ENCODE results near the gene GPNMB. TPM values are rescaled to one million over a fixed set of nuclear protein-coding genes. Genes with fewer than 3 reads are reported as not detected.
"Not testable (repeated sequence)": the region's sequence is repeated elsewhere in the genome, so short reads cannot be mapped to it uniquely, and the experiment has no call there.

Gene GPNMB
- total RNA-seq, 1 experiment from 2014 or later = 1.2 TPM

- Histone ChIP-seq H3K18ac (ENCODE audit: insufficient read length, low read depth, low read length) (no peak overlapping the region), H3K56ac (ENCODE audit: insufficient read length, low read depth, low read length) (no peak overlapping the region), H3K9me3 (ENCODE audit: control insufficient read depth, low read depth, low read length) (no peaks in the 10 kb centered on the region), H3K79me1 (ENCODE audit: insufficient read depth, low read depth, low read length, poor library complexity, severe bottlenecking) (peaks cover 5% of the 10 kb centered on the region), H4K5ac (ENCODE audit: insufficient read length, low read depth, low read length) (no peak overlapping the region), H2BK12ac (ENCODE audit: insufficient read length, low read depth, low read length) (no peak overlapping the region), H3T11ph (ENCODE audit: low read length) (no peak overlapping the region), H3K27me3 (ENCODE audit: insufficient read depth, low read length) (no peaks in the 10 kb centered on the region), H2BK5ac (ENCODE audit: insufficient read length, low read length) (no peak overlapping the region), H3K4ac (ENCODE audit: low read depth, low read length) (no peak overlapping the region), H3K4me2 (ENCODE audit: insufficient read depth, insufficient read length, low read length) (no peak overlapping the region), H3K14ac (ENCODE audit: insufficient read depth, low read length) (no peak overlapping the region), H3K27ac (ENCODE audit: insufficient read length, low read depth, low read length) (no peak overlapping the region), H3K4me1 (ENCODE audit: insufficient read depth, low read length) (no peaks in the 10 kb centered on the region), H2BK20ac (ENCODE audit: low read depth, low read length, poor library complexity, severe bottlenecking) (no peak overlapping the region), H3K23me2 (ENCODE audit: insufficient read length, low read depth, low read length, poor library complexity, severe bottlenecking) (no peaks in the 10 kb centered on the region), H3K9ac (ENCODE audit: extremely low read depth, insufficient read length, low read length) (no peak overlapping the region), H2AFZ (ENCODE audit: low read length) (no peak overlapping the region), H4K8ac (replicated peaks; ENCODE audit: insufficient read length, low read depth, low read length) (no peak overlapping the region), H2AK5ac (ENCODE audit: insufficient read length, low read length) (no peak overlapping the region), H3K23ac (ENCODE audit: insufficient read length, low read depth, low read length) (no peak overlapping the region), H3K79me2 (ENCODE audit: insufficient read depth, low read length) (no peaks in the 10 kb centered on the region; the same call in 1 of the 2 replicates), H4K91ac (ENCODE audit: insufficient read length, low read depth, low read length) (no peak overlapping the region), H2BK120ac (ENCODE audit: low read depth, low read length, poor library complexity, severe bottlenecking) (no peak overlapping the region), H2BK15ac (ENCODE audit: low read depth, low read length) (no peak overlapping the region), H4K20me1 (ENCODE audit: control insufficient read depth, insufficient read depth, insufficient read length) (no peaks in the 10 kb centered on the region)
- no peak for TF ChIP-seq CTCF (conservative IDR thresholded peaks at IDR 0.05)
- no peaks in the 10 kb centered on the region for H3K4me1 Mint-ChIP-seq
- H3K4me3 Mint-ChIP-seq = no peak overlapping the region
- peaks cover 49 to 91% (median 84%) of the 10 kb centered on the region in 3 experiments; a peak in 6 of 7 replicates for H3K36me3 Mint-ChIP-seq (ENCODE audit: insufficient read depth in 1 of 3, low read depth in 3 of 3)
- no peak for DNase-seq
- H3K27ac Mint-ChIP-seq = peak overlapping the region in 1 of 3 experiments; percentile 62; a peak in 2 of 7 replicates
- H3K9me3 Mint-ChIP-seq = peaks cover 2 to 3% of the 10 kb centered on the region in 2 experiments; a peak in 1 of 5 replicates
- no peaks in the 10 kb centered on the region for H3K27me3 Mint-ChIP-seq (ENCODE audit: low read depth)
- no CpG with 5 or more reads among the region's 6 CpGs for WGBS (ENCODE audit: extremely low coverage, insufficient read length, low lambda C conversion rate)
These were observed 62.2 kb downstream of the GPNMB start for GRCh38 chr7:23308754-23309153.

GRCh38 chr7:23312141-23312540 lies 65.6 kb downstream of the GPNMB start:
- not testable (repeated sequence) for H3K27ac ChIP-seq (ENCODE audit: insufficient read length, low read depth, low read length); H2AFZ ChIP-seq (ENCODE audit: low read length); DNase-seq; H2AK5ac ChIP-seq (ENCODE audit: insufficient read length, low read length); H4K91ac ChIP-seq (ENCODE audit: insufficient read length, low read depth, low read length); H4K8ac ChIP-seq (replicated peaks; ENCODE audit: insufficient read length, low read depth, low read length); H3K14ac ChIP-seq (ENCODE audit: insufficient read depth, low read length); H3K23ac ChIP-seq (ENCODE audit: insufficient read length, low read depth, low read length); H3K4me1 Mint-ChIP-seq; H4K20me1 ChIP-seq (ENCODE audit: control insufficient read depth, insufficient read depth, insufficient read length); H3K18ac ChIP-seq (ENCODE audit: insufficient read length, low read depth, low read length); H3K56ac ChIP-seq (ENCODE audit: insufficient read length, low read depth, low read length); H3K79me1 ChIP-seq (ENCODE audit: insufficient read depth, low read depth, low read length, poor library complexity, severe bottlenecking); H3K27me3 ChIP-seq (ENCODE audit: insufficient read depth, low read length); H3K4ac ChIP-seq (ENCODE audit: low read depth, low read length); H2BK15ac ChIP-seq (ENCODE audit: low read depth, low read length); H2BK120ac ChIP-seq (ENCODE audit: low read depth, low read length, poor library complexity, severe bottlenecking); H2BK12ac ChIP-seq (ENCODE audit: insufficient read length, low read depth, low read length); H3K9me3 ChIP-seq (ENCODE audit: control insufficient read depth, low read depth, low read length); H3K23me2 ChIP-seq (ENCODE audit: insufficient read length, low read depth, low read length, poor library complexity, severe bottlenecking); H2BK5ac ChIP-seq (ENCODE audit: insufficient read length, low read length); H3K9me3 Mint-ChIP-seq; H2BK20ac ChIP-seq (ENCODE audit: low read depth, low read length, poor library complexity, severe bottlenecking); H3K9ac ChIP-seq (ENCODE audit: extremely low read depth, insufficient read length, low read length); H3K4me3 Mint-ChIP-seq; H3K4me1 ChIP-seq (ENCODE audit: insufficient read depth, low read length); H3K79me2 ChIP-seq (ENCODE audit: insufficient read depth, low read length); H4K5ac ChIP-seq (ENCODE audit: insufficient read length, low read depth, low read length); H3K27me3 Mint-ChIP-seq (ENCODE audit: low read depth); H3K4me2 ChIP-seq (ENCODE audit: insufficient read depth, insufficient read length, low read length); H3T11ph ChIP-seq (ENCODE audit: low read length)
- Mint-ChIP-seq H3K27ac (peak overlapping the region in 1 of 3 experiments; percentile 36; a peak in 1 of 7 replicates), H3K36me3 (ENCODE audit: insufficient read depth in 1 of 3, low read depth in 3 of 3) (peaks cover 44 to 91% (median 82%) of the 10 kb centered on the region in 3 experiments; a peak in 6 of 7 replicates)
- WGBS (ENCODE audit: extremely low coverage, insufficient read length, low lambda C conversion rate) = no CpG with 5 or more reads among the region's 2 CpGs
